GM12891 (cell line): ENCODE data around the gene XCL1.
"Not testable (repeated sequence)": the region's sequence is repeated elsewhere in the genome, so short reads cannot be mapped to it uniquely, and the experiment has no call there.

ENCODE experiments used
- POLR2A ChIP-seq: IDR thresholded peaks from 2 replicates; pipeline ENCODE4 v1.6.1; 2011; ENCODE audit warnings: low read depth, low read length, control low read depth
- POLR2AphosphoS5 ChIP-seq: IDR thresholded peaks from 2 replicates; pipeline ENCODE4 v1.6.1; 2011; ENCODE audit warnings: low read depth, low read length, control low read depth

- not testable (repeated sequence) for TF ChIP-seq POLR2A, POLR2AphosphoS5
These were observed 33.4 kb upstream of the XCL1 start for GRCh38 chr1:168542978-168543377.
